T-cell (primary cell): ENCODE results near the gene FOXRED1. TPM values are rescaled to one million over a fixed set of nuclear protein-coding genes. Genes with fewer than 3 reads are reported as not detected.

ENCODE experiments used
- ATAC-seq, 4 experiments: fragments of 200-7000 bp in 3 of 4; fragments of 150-1000 bp in 1 of 4; cut with Tn5 transposase; replicated peaks in 1 of 4; 1 replicate in 3 of 4; 2 replicates in 1 of 4; pipeline ENCODE4 v1.10.0; 2021; ENCODE audit warnings: moderate library complexity in 3 of 4, mild to moderate bottlenecking in 2 of 4, moderate number of reproducible peaks in 1 of 4
- CTCF ChIA-PET, 2 donors: fragments of 300-600 bp; sonication (Branson Sonifier 250); formaldehyde crosslinking; loops; one replicate each; lab custom pipeline; 2022; ENCODE audit warnings: antibody characterized with exemption in 2 of 2; lab: Charles Lee
- POLR2A ChIA-PET, 2 donors: fragments of 300-600 bp; sonication (Branson Sonifier 250); formaldehyde crosslinking; loops; one replicate each; lab custom pipeline; 2022; ENCODE audit warnings: antibody characterized with exemption in 2 of 2; lab: Charles Lee
- DNase-seq, 35 experiments: peaks; one replicate each; pipeline versions ENCODE4 v3.0.0 to v3.0.0-alpha.2; 2013 to 2023
- H3K27ac ChIP-seq: one replicate; pipeline ENCODE4 v1.5.1; 2013; ENCODE audit warnings: low read length
- H3K27me3 ChIP-seq, 2 experiments: replicated peaks in 1 of 2; 1 replicate in 1 of 2; 2 replicates in 1 of 2; pipeline versions ENCODE4 v1.6.1 to v1.7.0; 2013; ENCODE audit warnings: low read length in 1 of 2, mixed read lengths in 1 of 2; ENCODE audit not compliant: control insufficient read depth in 2 of 2, insufficient read depth in 2 of 2; ENCODE audit errors: extremely low read depth in 1 of 2
- H3K36me3 ChIP-seq, 2 donors: 1 replicate in 1 of 2; 2 replicates in 1 of 2; pipeline versions ENCODE4 v1.6.1 to v1.7.0; 2013; ENCODE audit warnings: low read length in 1 of 2; ENCODE audit not compliant: control insufficient read depth in 2 of 2, insufficient read depth in 1 of 2; ENCODE audit errors: extremely low read depth in 1 of 2
- H3K4me1 ChIP-seq, 2 experiments: 1 replicate in 1 of 2; 2 replicates in 1 of 2; pipeline versions ENCODE4 v1.6.1 to v1.7.0; 2013; ENCODE audit warnings: low read length in 2 of 2, mixed read lengths in 1 of 2; ENCODE audit not compliant: insufficient read depth in 2 of 2, control insufficient read depth in 1 of 2; ENCODE audit errors: extremely low read depth in 1 of 2
- H3K4me3 ChIP-seq, 2 donors: 1 replicate in 1 of 2; 2 replicates in 1 of 2; pipeline versions ENCODE4 v1.5.1 to v1.7.0; 2013; ENCODE audit warnings: mild to moderate bottlenecking in 2 of 2, low read length in 1 of 2, moderate library complexity in 1 of 2; ENCODE audit not compliant: control insufficient read depth in 1 of 2; ENCODE audit errors: extremely low read depth in 1 of 2
- H3K9me3 ChIP-seq: 2 replicates; pipeline ENCODE4 v1.7.0; 2013
- H3K27ac Mint-ChIP-seq, 2 donors: one replicate each; pipeline ENCODE4 v1.8.0; 2020 to 2021; ENCODE audit warnings: mild to moderate bottlenecking in 2 of 2, mixed read lengths in 2 of 2
- H3K27me3 Mint-ChIP-seq, 2 donors: one replicate each; pipeline ENCODE4 v1.8.0; 2021 to 2022; ENCODE audit warnings: mixed read lengths in 2 of 2
- H3K36me3 Mint-ChIP-seq: one replicate; pipeline ENCODE4 v1.8.0; 2021; ENCODE audit warnings: mixed read lengths
- H3K4me1 Mint-ChIP-seq, 3 donors: one replicate each; pipeline ENCODE4 v1.8.0; 2020 to 2022; ENCODE audit warnings: mixed read lengths in 3 of 3, mild to moderate bottlenecking in 1 of 3
- H3K4me3 Mint-ChIP-seq, 3 donors: one replicate each; pipeline ENCODE4 v1.8.0; 2020 to 2022; ENCODE audit warnings: mild to moderate bottlenecking in 3 of 3, mixed read lengths in 3 of 3, moderate library complexity in 3 of 3
- H3K9me3 Mint-ChIP-seq, 3 donors: one replicate each; pipeline ENCODE4 v1.8.0; 2020 to 2022; ENCODE audit warnings: mixed read lengths in 3 of 3
- WGBS: methylation state at CpG from one replicate; pipeline ENCODE4 v1.1.5; 2013; ENCODE audit warnings: missing lambda C conversion rate; ENCODE audit not compliant: insufficient coverage; 5-methylcytosine and 5-hydroxymethylcytosine counted together
- total RNA-seq, 35 experiments: library from RNA in 6 of 35; stranded (reverse) in 6 of 35; fragments of 120-200 nt in 1 of 35; gene quantifications; one replicate each; pipeline versions ENCODE4 v1.2.1 to v1.2.4 and lab custom pipeline; 2013 to 2026

FOXRED1 gene
- total RNA-seq, 5 donors from 2014 or later (not counting 1 experiment from before 2014, with no cell fraction given): 32.5 to 38.5 (median 34.5) TPM

- ATAC-seq (no peak), DNase-seq (no peak)
- H3K36me3 Mint-ChIP-seq: peaks cover 27% of the 10 kb centered on the region
- no peaks in the 10 kb centered on the region for H3K9me3 Mint-ChIP-seq
- Histone ChIP-seq H3K27me3 (no peaks in the 10 kb centered on the region), H3K27ac (no peak overlapping the region), H3K4me1 (peaks cover 14 to 18% of the 10 kb centered on the region in 2 experiments), H3K4me3 (no peak overlapping the region), H3K36me3 (peaks cover 0 to 4% of the 10 kb centered on the region in 2 donors), H3K9me3 (no peaks in the 10 kb centered on the region)
- no peak overlapping the region for H3K4me3 Mint-ChIP-seq
- CTCF ChIA-PET: interaction anchor here in 1 of 2 donors (1.1 kb wide), 1 partner anchor 12 kb away, joined by 4 read pairs; no protein-coding TSS in a partner anchor
- POLR2A ChIA-PET: no interaction called here
- peaks cover 26 to 38% (median 34%) of the 10 kb centered on the region in 3 donors for H3K4me1 Mint-ChIP-seq
- WGBS: no CpG with 5 or more reads among the region's 3 CpGs
- no peaks in the 10 kb centered on the region for H3K27me3 Mint-ChIP-seq
- no peak overlapping the region for H3K27ac Mint-ChIP-seq
Measured at GRCh38 chr11:126322996-126323395, 54.0 kb downstream of the FOXRED1 start.

- Mint-ChIP-seq H3K36me3 (peaks cover 27% of the 10 kb centered on the region), H3K27ac (no peak overlapping the region), H3K4me1 (peaks cover 9 to 32% (median 14%) of the 10 kb centered on the region in 3 donors), H3K9me3 (no peaks in the 10 kb centered on the region), H3K27me3 (no peaks in the 10 kb centered on the region), H3K4me3 (no peak overlapping the region)
- ChIA-PET CTCF (no interaction called here), POLR2A (no interaction called here)
- Histone ChIP-seq H3K27ac (no peak overlapping the region), H3K9me3 (no peaks in the 10 kb centered on the region), H3K4me3 (no peak overlapping the region), H3K36me3 (peaks cover 11 to 21% of the 10 kb centered on the region in 2 donors), H3K4me1 (peaks cover 0 to 40% of the 10 kb centered on the region in 2 experiments), H3K27me3 (no peaks in the 10 kb centered on the region)
- WGBS: 90% methylated on average over 17 of the region's 17 CpGs
- no peak for DNase-seq
- ATAC-seq: no peak
Measured at GRCh38 chr11:126327281-126328000, 58.5 kb downstream of the FOXRED1 start.

Other genes starting within 250 kb of the FOXRED1 start
- gene CDON, start 206.3 kb upstream of the FOXRED1 start, total RNA-seq: 1 to 10 TPM; 1.7 to 5.0 (median 2.7) TPM
- gene RPUSD4, start 57.5 kb upstream of the FOXRED1 start, total RNA-seq: 10 to 100 TPM; 33.8 to 41.5 (median 40.2) TPM
- 10 to 100 TPM in 3 of 5 donors, 1 to 10 TPM in 2; 4.2 to 11.9 (median 11.0) TPM for gene FAM118B, start 57.4 kb upstream of the FOXRED1 start, total RNA-seq
- 100 to 1,000 TPM; 134 to 176 (median 142) TPM for gene SRPRA, start 259 bp upstream of the FOXRED1 start, total RNA-seq
- 10 to 100 TPM; 11.3 to 23.4 (median 21.9) TPM for gene TIRAP, start 13.9 kb downstream of the FOXRED1 start, total RNA-seq
- 10 to 100 TPM; 12.4 to 23.7 (median 19.8) TPM for gene DCPS, start 34.9 kb downstream of the FOXRED1 start, total RNA-seq
- gene ST3GAL4, start 86.5 kb downstream of the FOXRED1 start, total RNA-seq: 1 to 10 TPM; 2.6 to 4.8 (median 3.6) TPM